SU-DHL-6 (cell line): Measurements from ENCODE around the gene LRGUK.

ENCODE experiments used
- H2AFZ ChIP-seq: fragments of 200-600 bp; sonication (generic); 2 replicates; pipeline ENCODE4 v1.6.1; 2014; ENCODE audit warnings: low read depth, mild to moderate bottlenecking, moderate library complexity, mixed read lengths, antibody characterized with exemption, low read length; ENCODE audit not compliant: severe bottlenecking
- H3F3A ChIP-seq: fragments of 200-600 bp; shearing (Covaris generic); 2 replicates; pipeline ENCODE4 v1.6.0; 2016; ENCODE audit warnings: antibody characterized with exemption, mild to moderate bottlenecking; ENCODE audit not compliant: insufficient read depth
- H3K27ac ChIP-seq: fragments of 200-600 bp; sonication (generic); 2 replicates; pipeline ENCODE4 v1.5.1; 2016; ENCODE audit warnings: low read depth, mild to moderate bottlenecking, low read length, moderate library complexity, mixed read lengths
- H3K27me3 ChIP-seq: fragments of 200-600 bp; sonication (generic), shearing (Covaris generic); 2 replicates; pipeline ENCODE4 v1.6.0; 2014; ENCODE audit warnings: mild to moderate bottlenecking, low read length
- H3K36me3 ChIP-seq: fragments of 200-600 bp; sonication (generic); 2 replicates; pipeline ENCODE4 v1.6.1; 2014; ENCODE audit warnings: mild to moderate bottlenecking, low read length, mixed read lengths
- H3K4me2 ChIP-seq: fragments of 300-600, 200-600 bp; shearing (Covaris generic), sonication (generic); 2 replicates; pipeline ENCODE4 v1.6.0; 2014; ENCODE audit warnings: low read length, low read depth, mild to moderate bottlenecking; ENCODE audit not compliant: poor library complexity, severe bottlenecking
- H3K4me3 ChIP-seq: fragments of 200-600 bp; sonication (generic); 2 replicates; pipeline ENCODE4 v1.5.1; 2014; ENCODE audit warnings: antibody characterized with exemption, low read length, mild to moderate bottlenecking, mixed read lengths; ENCODE audit not compliant: insufficient read depth, poor library complexity, severe bottlenecking
- H3K79me2 ChIP-seq: fragments of 200-600 bp; sonication (generic); 2 replicates; pipeline ENCODE4 v1.6.1; 2014; ENCODE audit warnings: mild to moderate bottlenecking, low read length, moderate library complexity; ENCODE audit not compliant: insufficient read depth
- H3K9ac ChIP-seq: fragments of 200-600 bp; sonication (generic); 2 replicates; pipeline ENCODE4 v1.7.0; 2014; ENCODE audit warnings: mild to moderate bottlenecking, low read length
- H3K9me2 ChIP-seq: fragments of 200-600 bp; sonication (generic); replicated peaks from 2 replicates; pipeline ENCODE4 v1.6.1; 2014; ENCODE audit warnings: low read length; ENCODE audit not compliant: insufficient read depth
- H3K9me3 ChIP-seq: fragments of 200-600 bp; sonication (generic); 2 replicates; pipeline ENCODE4 v1.6.1; 2014; ENCODE audit warnings: low read length, mixed read lengths; ENCODE audit not compliant: insufficient read depth
- H4K20me1 ChIP-seq: fragments of 200-600 bp; sonication (generic); 2 replicates; pipeline ENCODE4 v1.6.1; 2014; ENCODE audit warnings: low read depth, mild to moderate bottlenecking, antibody characterized with exemption, low read length, moderate library complexity, mixed read lengths
- EZH2phosphoT487 ChIP-seq: fragments of 200-600 bp; sonication (generic), shearing (Covaris generic); conservative IDR thresholded peaks from 2 replicates; pipeline ENCODE4 v1.6.1; 2018; ENCODE audit warnings: mild to moderate bottlenecking, antibody characterized with exemption, low read length, moderate library complexity, mixed read lengths
- TF ChIP-seq, protein P1 (sequence below): fragments of 200-600 bp; sonication (generic); IDR thresholded peaks from one replicate; pipeline ENCODE4 v1.5.1; 2017; ENCODE audit warnings: antibody characterized with exemption, mild to moderate bottlenecking, low read length, moderate library complexity; ENCODE audit not compliant: insufficient read depth, poor library complexity, severe bottlenecking

The LRGUK gene

DNA sequence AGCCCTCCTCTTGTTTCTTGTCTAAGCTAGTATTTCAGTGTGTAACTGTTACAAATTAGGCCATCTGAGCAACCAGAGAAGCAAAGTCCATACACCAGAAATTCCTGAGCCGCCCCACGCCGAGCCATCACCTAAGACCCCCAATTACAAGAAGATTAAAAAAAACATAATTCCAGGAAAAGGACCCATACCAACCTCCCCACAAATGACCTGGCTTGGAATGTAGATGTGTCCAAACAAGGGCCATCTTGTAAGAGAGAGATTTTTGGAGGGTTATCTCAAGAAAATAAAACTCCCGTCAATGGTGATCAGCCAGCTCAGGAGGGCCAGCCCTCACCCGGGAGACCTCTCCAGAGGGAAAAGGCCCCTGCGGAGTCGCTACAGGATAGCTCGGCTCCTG is 83.1 kb downstream of the LRGUK start:
- Histone ChIP-seq H3K9me2 (no peaks in the 10 kb centered on the region), H2AFZ (no peak overlapping the region), H3K79me2 (no peaks in the 10 kb centered on the region), H3K36me3 (no peaks in the 10 kb centered on the region), H3F3A (no peaks in the 10 kb centered on the region), H3K27ac (no peak overlapping the region), H3K9me3 (no peaks in the 10 kb centered on the region), H3K9ac (no peak overlapping the region), H3K4me3 (no peak overlapping the region), H3K4me2 (no peak overlapping the region), H4K20me1 (no peaks in the 10 kb centered on the region), H3K27me3 (no peaks in the 10 kb centered on the region)
- no peak for TF ChIP-seq EZH2phosphoT487
- TF ChIP-seq, protein P1, sequence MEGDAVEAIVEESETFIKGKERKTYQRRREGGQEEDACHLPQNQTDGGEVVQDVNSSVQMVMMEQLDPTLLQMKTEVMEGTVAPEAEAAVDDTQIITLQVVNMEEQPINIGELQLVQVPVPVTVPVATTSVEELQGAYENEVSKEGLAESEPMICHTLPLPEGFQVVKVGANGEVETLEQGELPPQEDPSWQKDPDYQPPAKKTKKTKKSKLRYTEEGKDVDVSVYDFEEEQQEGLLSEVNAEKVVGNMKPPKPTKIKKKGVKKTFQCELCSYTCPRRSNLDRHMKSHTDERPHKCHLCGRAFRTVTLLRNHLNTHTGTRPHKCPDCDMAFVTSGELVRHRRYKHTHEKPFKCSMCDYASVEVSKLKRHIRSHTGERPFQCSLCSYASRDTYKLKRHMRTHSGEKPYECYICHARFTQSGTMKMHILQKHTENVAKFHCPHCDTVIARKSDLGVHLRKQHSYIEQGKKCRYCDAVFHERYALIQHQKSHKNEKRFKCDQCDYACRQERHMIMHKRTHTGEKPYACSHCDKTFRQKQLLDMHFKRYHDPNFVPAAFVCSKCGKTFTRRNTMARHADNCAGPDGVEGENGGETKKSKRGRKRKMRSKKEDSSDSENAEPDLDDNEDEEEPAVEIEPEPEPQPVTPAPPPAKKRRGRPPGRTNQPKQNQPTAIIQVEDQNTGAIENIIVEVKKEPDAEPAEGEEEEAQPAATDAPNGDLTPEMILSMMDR = no peak

DNA sequence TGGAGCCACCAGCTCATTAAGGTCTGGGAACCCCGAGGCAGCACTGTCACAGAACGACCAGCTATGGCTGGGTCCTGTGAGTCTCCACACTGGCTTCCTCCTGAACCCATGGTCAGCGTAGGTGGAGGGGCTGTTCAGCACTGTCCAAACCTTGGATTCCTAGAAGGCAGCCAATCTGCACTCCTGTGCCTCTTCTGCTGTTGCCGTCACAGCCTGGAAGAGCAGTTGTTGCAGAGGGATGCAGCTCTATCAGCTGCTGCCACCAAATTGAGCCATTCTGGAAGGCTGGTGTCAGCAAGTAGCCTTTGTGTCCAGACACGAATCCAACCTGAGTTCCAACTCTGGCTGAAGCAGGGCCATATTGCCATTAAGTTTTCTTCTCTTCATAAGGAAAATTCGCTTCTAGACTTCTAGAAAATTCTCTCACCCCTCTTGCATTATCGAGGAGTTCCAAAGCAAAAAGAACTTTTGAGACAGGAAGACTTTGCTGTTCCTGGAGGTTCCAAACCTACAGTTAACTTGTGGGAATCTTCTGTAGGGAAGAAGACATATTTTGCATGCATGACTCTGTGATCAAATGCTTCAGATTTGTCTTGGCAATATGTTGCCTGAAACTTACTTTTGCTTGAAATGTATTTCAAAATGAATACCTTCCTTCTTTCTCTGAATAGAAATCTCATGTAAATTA is 84.0 kb downstream of the LRGUK start:
- Histone ChIP-seq H3K4me2 (no peak overlapping the region), H3K36me3 (no peaks in the 10 kb centered on the region), H3K4me3 (no peak overlapping the region), H3K27me3 (no peaks in the 10 kb centered on the region), H3K9me2 (no peaks in the 10 kb centered on the region), H3K9me3 (no peaks in the 10 kb centered on the region), H4K20me1 (no peaks in the 10 kb centered on the region), H3K79me2 (no peaks in the 10 kb centered on the region), H3F3A (no peaks in the 10 kb centered on the region), H3K9ac (no peak overlapping the region), H3K27ac (no peak overlapping the region), H2AFZ (no peak overlapping the region)
- TF ChIP-seq EZH2phosphoT487 = no peak
- TF ChIP-seq, protein P1 = no peak

DNA sequence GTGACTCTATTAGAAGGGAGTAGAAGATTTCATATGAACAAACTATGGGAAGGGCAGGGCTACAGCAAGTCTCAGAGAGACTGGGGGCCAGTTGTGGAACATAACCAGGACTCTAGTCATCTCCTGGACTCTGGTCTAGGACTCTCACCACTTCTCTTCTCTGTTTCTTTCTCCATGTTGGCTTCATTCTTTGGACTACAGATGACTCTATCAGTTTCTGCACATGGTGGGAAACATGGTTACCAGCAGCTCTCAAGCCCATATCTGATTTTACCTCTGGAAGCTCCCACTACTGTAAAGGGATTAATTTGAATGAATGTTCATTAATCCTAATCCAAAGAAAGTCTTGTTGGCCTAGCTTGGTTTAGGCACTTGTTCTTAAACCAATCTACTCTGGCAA is 84.7 kb downstream of the LRGUK start:
- TF ChIP-seq, protein P1 = no peak
- no peak for TF ChIP-seq EZH2phosphoT487
- H3K9me2 ChIP-seq = no peaks in the 10 kb centered on the region
- H3K79me2 ChIP-seq = no peaks in the 10 kb centered on the region
- H3K9ac ChIP-seq = no peak overlapping the region
- H2AFZ ChIP-seq = no peak overlapping the region
- no peaks in the 10 kb centered on the region for H3F3A ChIP-seq
- H4K20me1 ChIP-seq = no peaks in the 10 kb centered on the region
- H3K36me3 ChIP-seq = no peaks in the 10 kb centered on the region
- H3K27ac ChIP-seq = no peak overlapping the region
- no peaks in the 10 kb centered on the region for H3K27me3 ChIP-seq
- no peak overlapping the region for H3K4me3 ChIP-seq
- no peaks in the 10 kb centered on the region for H3K9me3 ChIP-seq
- H3K4me2 ChIP-seq = no peak overlapping the region
